Parathyroid adenoma (tissue), 2 donors: ENCODE measurements around the gene SPRY4.

Experiments used
- H2AFZ ChIP-seq: fragments of 300-600 bp; sonication (generic); one replicate; pipeline ENCODE4 v1.7.0; 2017; ENCODE audit warnings: antibody characterized with exemption, mild to moderate bottlenecking
- H3K27ac ChIP-seq: fragments of 300-600 bp; sonication (generic); one replicate; pipeline ENCODE4 v1.7.0; 2017
- H3K27me3 ChIP-seq: fragments of 300-600 bp; sonication (generic); one replicate; pipeline ENCODE4 v1.7.0; 2017; ENCODE audit warnings: low read length; ENCODE audit not compliant: control insufficient read depth, insufficient read depth
- H3K36me3 ChIP-seq: fragments of 300-600 bp; sonication (generic); one replicate; pipeline ENCODE4 v1.7.0; 2017; ENCODE audit warnings: low read length; ENCODE audit not compliant: control insufficient read depth, insufficient read depth
- H3K4me1 ChIP-seq: fragments of 300-600 bp; sonication (generic); one replicate; pipeline ENCODE4 v1.7.0; 2017; ENCODE audit warnings: control low read depth
- H3K4me2 ChIP-seq: fragments of 300-600 bp; sonication (generic); one replicate; pipeline ENCODE4 v1.7.0; 2017; ENCODE audit warnings: low read length
- H3K4me3 ChIP-seq: fragments of 300-600 bp; sonication (generic); one replicate; pipeline ENCODE4 v1.7.0; 2017; ENCODE audit warnings: low read depth, low read length
- H3K79me2 ChIP-seq: fragments of 300-600 bp; sonication (generic); one replicate; pipeline ENCODE4 v1.7.0; 2017; ENCODE audit warnings: control low read depth
- H3K9ac ChIP-seq: fragments of 300-600 bp; sonication (generic); one replicate; pipeline ENCODE4 v1.7.0; 2017; ENCODE audit warnings: mild to moderate bottlenecking
- H3K9me3 ChIP-seq: fragments of 300-600 bp; sonication (generic); one replicate; pipeline ENCODE4 v1.7.0; 2017; ENCODE audit warnings: low read length; ENCODE audit not compliant: control insufficient read depth
- CTCF ChIP-seq: fragments of 300-600 bp; sonication (generic); IDR thresholded peaks from one replicate; pipeline ENCODE4 v1.7.0; 2017; ENCODE audit warnings: antibody characterized with exemption, mild to moderate bottlenecking
- donor health status: primary hyperparathyroidism.

Gene SPRY4

GRCh38 chr5:142311725-142312124 lies 13.1 kb downstream of the SPRY4 start:
- Histone ChIP-seq H3K4me1 (peaks cover 12% of the 10 kb centered on the region), H3K9ac (no peak overlapping the region), H3K27me3 (no peaks in the 10 kb centered on the region), H3K9me3 (no peaks in the 10 kb centered on the region), H3K79me2 (peaks cover 24% of the 10 kb centered on the region), H3K4me3 (no peak overlapping the region), H2AFZ (no peak overlapping the region), H3K36me3 (no peaks in the 10 kb centered on the region), H3K27ac (no peak overlapping the region), H3K4me2 (no peak overlapping the region)
- no peak for TF ChIP-seq CTCF

- Histone ChIP-seq H3K4me1 (peaks cover 6% of the 10 kb centered on the region), H3K36me3 (no peaks in the 10 kb centered on the region)
Observed at GRCh38 chr5:142310803-142311202, 14.0 kb downstream of the SPRY4 start.

GRCh38 chr5:142309747-142310318 lies 15.0 kb downstream of the SPRY4 start:
- Histone ChIP-seq H3K9me3 (no peaks in the 10 kb centered on the region), H3K27ac (no peak overlapping the region), H3K9ac (no peak overlapping the region), H2AFZ (no peak overlapping the region), H3K27me3 (no peaks in the 10 kb centered on the region), H3K36me3 (no peaks in the 10 kb centered on the region), H3K79me2 (peaks cover 18% of the 10 kb centered on the region), H3K4me3 (no peak overlapping the region), H3K4me2 (no peak overlapping the region), H3K4me1 (peaks cover 4% of the 10 kb centered on the region)
- no peak for TF ChIP-seq CTCF

More at GRCh38 chr5:142310803-142311202, 14.0 kb downstream of the SPRY4 start:
- no peak overlapping the region for H3K27ac ChIP-seq
- no peak overlapping the region for H3K9ac ChIP-seq
- H3K4me2 ChIP-seq = no peak overlapping the region
- no peak overlapping the region for H2AFZ ChIP-seq
- H3K27me3 ChIP-seq = no peaks in the 10 kb centered on the region
- peaks cover 24% of the 10 kb centered on the region for H3K79me2 ChIP-seq
- no peak overlapping the region for H3K4me3 ChIP-seq
- no peak for TF ChIP-seq CTCF
- H3K9me3 ChIP-seq = no peaks in the 10 kb centered on the region

GRCh38 chr5:142308358-142308757 lies 16.5 kb downstream of the SPRY4 start:
- no peak overlapping the region for H3K4me2 ChIP-seq
- no peaks in the 10 kb centered on the region for H3K27me3 ChIP-seq
- no peak overlapping the region for H2AFZ ChIP-seq
- peaks cover 4% of the 10 kb centered on the region for H3K4me1 ChIP-seq
- H3K79me2 ChIP-seq = peaks cover 12% of the 10 kb centered on the region
- no peaks in the 10 kb centered on the region for H3K36me3 ChIP-seq
- H3K9me3 ChIP-seq = no peaks in the 10 kb centered on the region
- H3K9ac ChIP-seq = no peak overlapping the region
- no peak overlapping the region for H3K27ac ChIP-seq
- H3K4me3 ChIP-seq = no peak overlapping the region
- TF ChIP-seq CTCF = no peak
